HG02938 (cell line): Measurements from ENCODE around the gene HIVEP3.

Experiments
- ATAC-seq: cut with Tn5 transposase; IDR thresholded peaks from one replicate; pipeline ENCODE4 v1.9.1; 2021; ENCODE audit warnings: mild to moderate bottlenecking, moderate library complexity; ENCODE audit not compliant: unreplicated experiment

HIVEP3 gene

DNA sequence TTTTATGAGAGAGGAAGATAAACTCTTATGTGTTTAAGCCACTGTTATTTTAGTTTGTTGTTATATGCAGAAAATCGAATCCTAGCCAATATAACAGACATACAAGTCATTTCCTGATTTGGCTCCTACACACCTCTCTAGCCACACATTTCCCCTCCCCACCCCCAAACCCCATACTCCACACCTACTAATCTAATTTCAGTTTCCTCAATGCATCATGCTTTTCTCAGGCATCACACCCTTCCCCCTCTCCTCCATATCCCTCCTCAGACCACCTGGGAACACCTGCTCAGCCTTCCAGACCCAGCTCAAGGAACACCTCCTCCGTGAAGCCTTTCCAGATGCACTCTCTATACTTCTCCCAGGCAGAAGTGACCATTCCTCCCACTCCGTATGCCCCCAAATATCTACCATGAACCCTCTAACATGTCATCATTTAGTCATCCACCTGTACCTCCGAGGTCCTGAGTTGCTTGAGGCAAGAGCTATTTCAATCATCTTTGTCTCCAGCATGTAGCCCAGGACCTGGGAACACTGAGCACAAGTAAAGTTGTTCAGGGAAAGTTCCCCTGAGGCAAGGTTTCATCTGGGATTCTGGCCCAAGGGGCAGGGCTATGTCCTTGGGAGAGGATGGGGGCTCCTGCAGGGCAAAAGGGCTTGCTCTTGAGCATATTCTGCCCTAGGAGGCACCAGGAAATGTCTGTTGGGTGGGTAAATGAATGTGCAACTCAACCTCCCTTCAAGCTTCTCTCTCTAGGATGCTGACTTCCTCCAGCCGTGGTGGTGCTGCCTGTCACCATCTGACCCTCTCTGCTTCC is 126.8 kb downstream of the HIVEP3 start:
- no peak for ATAC-seq

DNA sequence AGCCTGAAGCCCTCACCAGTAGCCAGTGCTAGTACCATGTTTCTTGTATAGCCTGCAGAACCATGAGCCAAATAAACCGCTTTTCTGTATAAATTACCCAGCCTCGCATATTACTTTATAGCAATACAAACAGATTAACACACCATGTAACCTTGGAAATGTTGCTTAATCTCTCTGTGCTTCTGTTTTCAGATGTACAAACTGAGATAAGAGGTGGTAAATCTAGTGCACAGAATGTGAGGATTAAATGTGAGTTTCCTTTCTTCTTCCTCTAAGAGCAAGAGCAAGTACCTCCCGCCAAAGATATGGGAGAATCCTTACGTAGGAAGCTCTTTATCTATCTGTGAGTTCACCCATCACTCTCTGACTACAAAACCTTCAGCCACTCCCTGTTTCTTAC is 128.4 kb downstream of the HIVEP3 start:
- no peak for ATAC-seq

DNA sequence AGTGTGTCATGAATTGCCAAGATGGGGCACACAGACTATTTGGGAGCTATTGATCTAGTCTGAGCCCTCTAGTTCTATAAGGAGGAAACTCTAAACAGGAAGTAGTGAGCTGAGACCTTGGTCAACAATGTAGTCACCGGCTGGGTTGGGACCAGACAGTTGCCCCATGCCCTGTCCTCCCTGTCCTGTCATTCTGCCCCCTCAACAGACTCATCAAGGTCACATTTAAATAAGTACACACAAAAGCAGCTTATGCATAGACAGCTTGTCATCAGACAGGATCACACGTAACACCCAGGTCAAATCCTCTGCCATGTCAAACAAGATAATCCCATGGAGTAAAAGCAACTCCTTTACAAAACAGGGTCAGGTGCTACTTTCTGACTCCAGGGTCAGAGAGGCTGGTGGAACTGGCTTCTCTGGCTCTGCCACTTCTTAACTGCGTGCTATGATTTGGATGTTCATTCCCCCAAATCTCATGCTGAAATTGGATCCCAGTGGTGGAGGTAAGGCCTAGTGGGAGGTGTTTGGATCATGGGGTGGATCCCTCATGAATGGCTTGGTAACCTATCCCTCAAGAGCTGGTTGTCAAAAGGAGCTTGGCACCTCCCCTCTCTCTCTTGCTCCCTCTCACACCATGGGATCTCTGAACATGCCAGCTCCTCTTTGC is 128.9 kb downstream of the HIVEP3 start:
- ATAC-seq: no peak

DNA sequence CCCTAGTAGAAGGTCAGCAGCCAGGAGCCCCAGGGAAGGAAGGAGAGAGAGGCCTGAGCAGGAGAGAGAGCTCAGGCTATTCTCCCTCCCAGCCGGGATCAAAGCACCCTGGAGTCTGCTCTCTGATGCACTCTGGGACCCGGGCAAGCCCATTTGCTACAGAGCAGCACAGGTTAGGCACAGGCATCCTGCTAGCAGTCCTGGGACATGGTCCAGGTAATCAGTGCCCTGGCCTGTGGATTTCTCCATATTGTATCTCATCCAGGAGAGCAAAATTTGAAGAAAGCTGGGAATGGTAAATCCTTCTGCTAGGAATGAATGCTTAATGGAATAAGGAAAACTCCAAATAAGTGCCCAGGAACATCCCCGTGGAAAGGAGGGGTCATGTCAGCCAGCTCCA is 130.3 kb downstream of the HIVEP3 start:
- no peak for ATAC-seq

DNA sequence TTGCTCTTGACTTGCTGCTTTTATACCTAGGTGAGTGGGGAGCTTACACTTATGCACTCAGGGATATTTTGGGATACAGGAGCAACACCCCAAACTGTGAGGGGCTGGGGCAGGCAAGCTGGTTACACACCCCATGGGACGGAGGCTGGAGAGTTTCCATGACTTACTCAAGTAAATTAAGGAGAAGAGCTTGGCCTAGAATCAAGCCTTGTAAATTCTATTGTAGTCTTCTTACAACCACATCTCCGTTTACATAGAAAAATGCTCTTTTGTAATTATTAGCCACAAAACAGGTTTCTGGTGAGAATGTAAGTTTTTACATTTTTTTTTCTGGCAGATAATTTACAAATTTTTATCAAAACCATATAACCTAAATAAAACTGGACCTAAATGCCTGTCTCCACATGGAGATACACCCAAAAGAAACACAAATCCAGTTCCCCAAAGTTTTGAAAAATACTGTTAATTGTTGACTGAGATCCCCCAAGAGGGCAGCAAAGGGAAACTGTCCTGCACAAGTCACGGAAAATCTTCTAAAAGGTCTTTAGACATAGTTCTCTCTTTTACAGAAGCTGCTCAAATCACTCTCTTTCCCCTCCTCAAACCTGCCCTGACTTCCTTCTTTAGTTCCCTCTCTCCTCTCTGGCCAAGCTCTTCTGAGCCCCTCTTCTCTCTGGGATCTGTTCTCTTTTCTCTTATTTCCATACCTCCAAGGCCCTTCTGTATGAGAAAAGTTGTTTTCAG is 134.0 kb downstream of the HIVEP3 start:
- ATAC-seq: no peak

DNA sequence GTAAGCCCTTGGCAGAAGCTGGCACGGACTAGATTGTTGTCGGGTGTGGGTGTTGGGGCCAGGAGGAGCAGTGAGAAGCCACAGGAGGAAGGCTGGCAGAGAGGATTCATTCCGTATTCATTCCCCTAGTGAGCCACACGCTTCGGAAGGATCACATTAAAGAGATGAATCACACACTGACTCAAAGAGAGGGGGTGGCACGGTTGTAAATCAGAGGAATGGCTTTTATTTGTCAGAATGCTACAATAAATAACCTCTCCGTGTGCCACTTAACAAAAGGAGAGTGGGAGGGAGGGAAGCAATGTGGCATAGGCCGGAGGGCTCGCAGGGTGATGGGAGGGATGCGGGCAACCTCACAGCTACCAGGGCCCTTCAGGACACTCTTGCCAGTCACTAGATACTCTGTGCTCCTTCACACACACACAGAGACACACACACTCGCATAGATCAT is 135.5 kb downstream of the HIVEP3 start:
- no peak for ATAC-seq

DNA sequence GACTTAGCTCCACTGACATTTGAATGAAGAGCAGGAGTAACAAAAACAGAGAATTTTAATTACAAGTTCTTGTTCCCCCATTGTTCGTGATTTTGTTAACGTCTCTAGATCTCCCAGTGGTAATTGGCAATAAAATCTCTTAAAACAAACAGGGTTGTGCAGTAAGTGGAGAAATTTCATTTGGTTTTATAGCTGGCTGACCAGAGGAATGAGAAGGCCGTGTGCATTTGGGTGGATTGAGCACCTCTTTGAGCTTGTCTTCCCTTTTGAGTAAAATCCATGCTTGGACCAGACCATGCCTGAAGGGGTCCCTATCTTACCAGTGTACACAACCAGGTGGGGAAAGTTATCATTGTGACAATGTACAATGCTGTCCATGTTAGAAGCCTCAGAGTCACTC is 137.8 kb downstream of the HIVEP3 start:
- ATAC-seq: no peak

DNA sequence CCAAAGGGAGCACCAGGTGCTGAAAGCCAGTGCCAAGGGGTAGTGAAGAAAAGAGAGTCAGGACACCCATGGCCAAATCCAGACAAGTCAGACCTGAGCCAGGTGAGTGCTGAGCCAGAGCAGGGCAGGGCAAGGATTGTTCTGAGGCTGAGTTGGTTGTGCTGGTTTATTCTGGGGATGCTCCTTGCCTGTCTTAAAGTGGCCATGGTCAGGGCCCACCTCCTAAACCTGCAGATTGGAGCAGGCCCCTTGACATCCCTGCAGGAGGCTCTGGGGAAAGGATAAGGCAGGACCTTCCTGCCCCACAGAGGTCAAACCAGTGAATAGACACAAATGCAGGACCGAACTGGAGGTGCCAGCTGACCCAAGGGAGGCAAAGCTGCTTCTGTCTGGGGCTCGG is 138.4 kb downstream of the HIVEP3 start:
- no peak for ATAC-seq

DNA sequence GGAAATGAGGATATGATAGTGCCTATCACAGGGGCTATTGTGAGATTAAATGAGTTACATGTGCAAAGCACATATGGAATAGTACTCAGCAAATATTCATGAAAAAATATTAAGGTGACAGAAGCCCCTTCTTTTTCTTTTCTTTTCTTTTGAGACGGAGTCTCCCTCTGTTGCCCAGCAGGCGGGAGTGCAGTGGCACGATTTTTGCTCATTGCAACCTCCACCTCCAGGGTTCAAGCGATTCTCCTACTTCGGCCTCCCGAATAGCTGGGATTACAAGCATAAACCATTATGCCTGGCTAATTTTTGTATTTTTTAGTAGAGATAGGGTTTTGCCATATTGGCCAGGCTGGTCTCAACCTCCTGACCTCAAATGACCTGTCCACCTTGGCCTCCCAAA is 139.4 kb downstream of the HIVEP3 start:
- no peak for ATAC-seq

DNA sequence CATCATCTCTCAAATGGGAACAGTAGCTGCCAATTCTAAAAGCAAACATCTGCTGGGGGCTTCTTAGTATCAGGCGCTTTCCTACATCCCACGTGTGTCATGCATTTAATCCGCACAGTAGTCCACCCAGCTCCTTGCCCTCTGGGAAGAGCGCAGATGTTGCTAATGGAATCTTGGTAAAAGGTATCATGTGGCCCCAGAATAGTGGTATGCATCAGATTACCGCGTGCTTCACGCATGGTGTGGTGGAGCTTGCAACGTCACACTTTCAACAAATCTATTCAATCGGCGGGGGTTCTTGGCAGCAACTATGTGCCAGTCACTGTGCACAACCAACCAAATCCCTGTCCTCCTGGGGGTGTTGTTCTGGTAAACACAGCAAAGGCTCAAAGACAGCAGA is 141.0 kb downstream of the HIVEP3 start:
- ATAC-seq: no peak

DNA sequence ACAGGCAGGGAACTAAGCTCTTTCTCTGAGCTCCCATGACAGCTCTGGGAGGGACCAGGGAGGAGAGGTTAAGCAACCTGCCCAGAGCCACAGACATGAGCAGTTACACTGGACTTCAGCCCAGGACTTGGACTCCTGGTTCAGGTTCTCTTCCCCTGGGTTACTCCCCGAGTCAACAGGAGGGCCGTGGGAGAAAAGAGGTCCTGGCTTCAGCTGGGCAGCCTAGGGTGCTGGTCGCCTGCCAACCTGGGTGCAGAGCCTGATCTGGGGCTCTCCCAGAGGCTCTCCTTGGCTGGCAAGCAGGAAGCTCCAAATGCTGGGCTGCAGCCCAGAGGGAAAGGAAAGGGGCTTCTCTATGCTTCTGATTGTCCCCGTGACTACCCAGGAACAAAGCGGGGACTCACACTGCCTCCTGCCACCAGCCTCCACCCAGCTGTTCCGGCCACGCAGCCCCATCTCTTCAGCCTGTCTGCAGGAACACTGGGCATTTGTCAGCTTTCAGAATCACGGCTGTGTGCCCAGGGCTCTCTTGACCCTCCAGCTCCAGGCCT is 141.8 kb downstream of the HIVEP3 start:
- no peak for ATAC-seq

DNA sequence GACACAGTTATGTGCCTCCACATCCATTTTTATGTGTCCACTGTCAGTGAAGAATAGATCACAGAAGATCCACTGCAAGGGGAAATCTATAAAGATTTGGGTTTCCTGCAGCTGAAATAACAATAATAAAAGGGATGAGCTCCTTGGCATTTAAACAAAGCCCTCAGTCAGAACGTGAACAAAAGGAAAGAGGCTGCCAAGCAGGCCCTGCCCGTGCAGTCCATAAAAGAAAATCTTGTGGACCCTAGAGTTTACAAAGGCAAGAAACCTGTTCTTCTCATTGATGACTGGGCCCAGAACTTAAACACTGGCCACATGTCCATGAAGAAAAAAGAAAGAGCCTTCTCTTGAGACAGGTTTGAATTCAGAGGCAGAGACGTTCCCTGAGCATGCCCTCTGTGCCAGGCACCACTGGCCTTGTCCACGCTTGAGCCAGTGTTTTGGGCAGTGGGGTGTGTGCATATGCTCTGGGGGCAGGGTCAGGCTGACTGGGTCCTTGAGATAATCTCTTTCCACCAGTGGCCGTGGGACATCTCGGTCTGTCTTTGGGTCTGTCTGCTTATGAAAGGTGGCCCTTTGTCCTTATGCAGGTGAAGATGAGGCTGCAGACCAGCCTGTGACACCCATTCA is 142.7 kb downstream of the HIVEP3 start:
- ATAC-seq: no peak

DNA sequence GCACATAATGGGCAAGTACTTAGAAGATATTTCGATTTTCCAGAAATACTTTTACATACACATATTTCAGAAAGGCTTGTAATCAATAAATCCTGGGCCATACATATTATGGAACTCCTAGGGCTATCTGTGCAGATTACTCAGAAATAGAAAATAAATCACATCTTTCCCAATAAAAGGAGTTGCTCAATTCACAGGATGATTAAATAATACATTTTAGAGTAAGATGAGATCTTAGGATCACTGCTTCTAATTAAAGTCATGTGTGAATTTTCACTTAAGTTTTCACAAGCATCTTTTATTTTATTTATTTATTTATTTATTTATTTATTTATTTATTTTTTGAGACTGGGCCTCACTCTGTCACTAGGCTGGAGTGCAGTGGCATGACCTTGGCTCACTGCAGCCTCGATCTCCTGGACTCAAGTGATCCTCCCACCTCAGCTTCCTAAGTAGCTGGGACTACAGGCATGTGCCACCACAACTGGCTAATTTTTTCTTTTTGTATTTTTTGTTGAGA is 144.2 kb downstream of the HIVEP3 start:
- ATAC-seq: no peak

DNA sequence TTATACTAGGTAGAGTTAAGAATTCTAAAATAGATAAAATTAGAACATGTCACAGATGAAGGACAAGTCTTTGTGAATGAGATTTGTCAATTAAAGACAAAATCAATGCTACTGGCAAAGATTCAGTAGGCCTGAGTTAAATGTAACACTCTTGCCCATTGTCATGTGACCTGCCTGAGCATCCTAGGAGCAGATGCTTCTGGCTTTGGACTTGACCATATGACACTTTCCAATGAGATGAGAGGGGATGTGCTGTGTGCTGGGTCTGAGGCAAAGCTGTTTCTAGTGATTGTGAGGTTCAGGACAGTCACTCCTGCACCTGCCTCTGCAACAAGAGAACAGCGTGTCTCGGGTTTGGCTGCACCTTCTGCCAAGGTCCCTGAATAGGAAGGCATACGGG is 144.9 kb downstream of the HIVEP3 start:
- ATAC-seq: no peak

DNA sequence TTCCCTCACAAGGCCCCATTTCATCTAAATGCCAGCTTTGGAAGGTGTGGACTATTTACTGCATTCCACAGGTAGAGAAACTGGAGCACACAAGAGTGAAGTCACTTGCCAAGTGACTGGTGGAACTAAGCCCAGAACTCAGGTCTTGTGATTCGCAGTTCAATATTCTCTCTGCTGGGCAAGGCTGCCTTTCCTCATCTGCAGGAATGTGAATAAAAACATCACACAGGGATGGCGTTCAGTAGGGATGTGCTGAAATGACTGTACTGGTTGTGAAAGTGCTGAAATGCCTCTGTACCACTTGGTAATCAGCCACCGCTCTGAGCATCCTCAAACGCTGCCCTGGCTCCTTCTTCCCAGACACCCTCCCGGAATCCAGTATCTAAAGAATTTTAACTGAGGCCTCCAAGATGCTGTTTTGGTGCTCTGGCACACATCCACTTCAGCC is 145.6 kb downstream of the HIVEP3 start:
- ATAC-seq: no peak

DNA sequence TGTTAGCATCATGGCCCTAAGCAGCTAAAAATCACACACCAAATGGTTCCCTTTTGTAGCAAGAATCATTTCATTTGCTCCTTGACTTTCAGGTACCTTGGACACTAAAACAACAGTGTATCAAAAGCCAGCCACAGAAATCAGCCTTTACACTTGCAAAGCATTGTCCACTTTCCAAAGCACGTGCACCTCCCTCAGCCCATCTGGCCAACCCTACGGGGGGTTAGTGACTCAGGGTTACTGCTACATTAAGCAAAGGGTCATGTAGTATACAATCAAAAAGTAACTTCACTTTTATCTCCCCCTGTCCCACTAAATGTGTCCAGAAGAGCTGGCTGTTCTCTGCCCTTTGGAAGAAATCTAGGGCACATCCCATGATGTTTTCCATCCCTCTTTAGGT is 149.7 kb downstream of the HIVEP3 start:
- no peak for ATAC-seq

DNA sequence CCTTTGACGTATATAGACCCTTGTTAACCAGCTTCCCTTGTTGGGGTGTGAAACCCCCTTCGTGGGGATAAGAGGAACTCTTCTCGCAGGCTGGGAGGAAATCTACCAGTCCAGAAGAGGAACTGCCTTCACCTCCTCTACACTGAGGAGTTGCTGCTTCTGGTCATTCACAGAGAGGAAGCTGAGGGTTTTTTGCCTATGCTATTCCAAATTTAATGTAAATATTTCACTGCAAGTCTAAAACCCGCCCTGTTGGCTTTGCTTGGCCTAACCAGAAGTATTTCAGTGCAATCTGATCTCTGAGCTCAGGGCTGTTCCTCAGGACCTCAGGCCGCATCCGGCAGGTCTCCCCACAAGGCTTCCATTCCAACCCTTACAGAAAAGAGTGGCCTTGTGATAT is 150.1 kb downstream of the HIVEP3 start:
- ATAC-seq: no peak

DNA sequence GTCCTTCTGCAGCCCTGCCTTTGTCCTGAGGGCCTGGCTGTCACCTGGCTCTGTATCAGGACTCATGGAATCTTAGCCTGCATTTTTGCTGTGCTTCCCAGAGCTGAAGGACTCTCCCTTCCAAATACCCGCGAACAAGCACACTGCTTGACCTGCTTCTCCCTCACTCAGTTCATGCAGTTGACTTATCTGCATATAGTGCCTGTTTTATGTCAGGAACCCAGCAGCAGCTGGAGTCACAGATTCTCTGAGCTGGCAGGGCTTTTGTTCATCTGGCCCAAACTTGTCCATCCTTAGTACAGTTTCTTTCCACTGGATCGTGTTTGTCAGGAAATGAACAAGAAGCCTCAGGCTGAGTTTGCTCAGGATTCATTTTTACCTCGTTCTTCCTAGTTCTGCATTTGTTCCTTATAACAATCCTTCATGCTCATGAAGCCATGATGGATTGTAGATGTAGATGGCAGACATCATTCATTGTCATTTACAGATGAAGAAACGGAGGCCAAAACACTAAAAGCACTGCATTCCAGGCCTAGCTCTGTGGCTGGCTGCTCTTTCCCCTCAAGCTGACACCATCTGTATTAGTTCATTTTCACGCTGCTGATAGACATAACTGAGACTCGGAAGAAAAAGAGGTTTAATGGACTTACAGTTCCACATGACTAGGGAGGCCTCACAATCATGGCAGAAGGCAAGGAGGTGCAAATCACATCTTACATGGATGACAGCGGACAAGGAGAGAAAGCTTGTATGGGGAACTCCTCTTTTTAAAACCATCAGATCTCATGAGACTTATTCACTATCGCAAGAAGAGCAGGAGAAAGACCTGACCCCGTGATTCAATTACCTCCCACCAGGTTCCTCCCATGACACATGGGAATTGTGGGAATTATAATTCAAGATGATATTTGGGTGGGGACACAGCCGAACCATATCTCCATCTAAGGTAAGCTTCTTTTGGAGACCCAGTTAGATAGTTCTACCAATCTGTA is 150.9 kb downstream of the HIVEP3 start:
- no peak for ATAC-seq

DNA sequence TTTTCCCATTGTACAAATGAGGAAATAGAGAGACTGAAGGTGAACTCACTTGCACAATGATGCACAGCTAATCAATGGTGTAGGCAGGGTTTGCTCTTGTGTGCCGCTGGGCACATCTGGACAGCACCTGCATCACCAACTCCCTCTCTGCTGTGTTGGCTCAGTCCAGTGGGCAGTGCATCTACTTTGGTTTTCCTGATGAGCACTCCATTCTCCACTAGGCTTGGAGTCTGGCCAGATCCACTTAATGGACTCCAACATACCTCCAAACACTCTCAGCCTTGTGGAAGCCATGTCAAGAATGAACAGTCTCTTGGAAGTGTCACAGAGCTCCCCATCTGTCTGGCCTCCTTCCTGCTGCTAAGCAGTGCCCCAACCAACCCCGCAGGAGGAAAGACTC is 152.2 kb downstream of the HIVEP3 start:
- ATAC-seq: no peak

DNA sequence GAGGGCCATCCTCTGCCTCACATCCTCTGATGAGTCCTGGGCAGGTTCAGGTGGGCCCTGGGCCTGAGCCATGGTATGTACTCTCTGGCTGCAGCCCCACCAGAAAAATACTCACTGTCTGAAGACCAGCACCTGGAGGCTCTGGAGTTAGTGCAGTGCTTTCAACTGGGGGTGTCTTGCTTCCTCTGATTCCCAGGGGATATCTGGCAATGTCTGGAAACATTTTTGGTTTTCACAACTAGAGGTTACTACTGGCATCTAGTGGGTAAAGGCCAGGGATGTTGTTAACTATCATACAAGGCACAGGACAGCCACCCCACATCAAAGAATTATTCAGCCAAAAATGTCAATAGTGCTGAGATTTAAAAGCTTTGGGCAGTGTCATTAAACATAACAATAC is 152.7 kb downstream of the HIVEP3 start:
- no peak for ATAC-seq
